T-cell (primary cell): ENCODE results near the gene PDXK. TPM values are rescaled to one million over a fixed set of nuclear protein-coding genes. Genes with fewer than 3 reads are reported as not detected.

Source experiments
- ATAC-seq, 4 experiments: fragments of 200-7000 bp in 3 of 4; fragments of 150-1000 bp in 1 of 4; cut with Tn5 transposase; replicated peaks in 1 of 4; 1 replicate in 3 of 4; 2 replicates in 1 of 4; pipeline ENCODE4 v1.10.0; 2021; ENCODE audit warnings: moderate library complexity in 3 of 4, mild to moderate bottlenecking in 2 of 4, moderate number of reproducible peaks in 1 of 4
- CTCF ChIA-PET, 2 donors: fragments of 300-600 bp; sonication (Branson Sonifier 250); formaldehyde crosslinking; loops; one replicate each; lab custom pipeline; 2022; ENCODE audit warnings: antibody characterized with exemption in 2 of 2; lab: Charles Lee
- POLR2A ChIA-PET, 2 donors: fragments of 300-600 bp; sonication (Branson Sonifier 250); formaldehyde crosslinking; loops; one replicate each; lab custom pipeline; 2022; ENCODE audit warnings: antibody characterized with exemption in 2 of 2; lab: Charles Lee
- DNase-seq, 35 experiments: peaks; one replicate each; pipeline versions ENCODE4 v3.0.0 to v3.0.0-alpha.2; 2013 to 2023
- H3K27ac ChIP-seq: one replicate; pipeline ENCODE4 v1.5.1; 2013; ENCODE audit warnings: low read length
- H3K27me3 ChIP-seq, 2 experiments: replicated peaks in 1 of 2; 1 replicate in 1 of 2; 2 replicates in 1 of 2; pipeline versions ENCODE4 v1.6.1 to v1.7.0; 2013; ENCODE audit warnings: low read length in 1 of 2, mixed read lengths in 1 of 2; ENCODE audit not compliant: control insufficient read depth in 2 of 2, insufficient read depth in 2 of 2; ENCODE audit errors: extremely low read depth in 1 of 2
- H3K36me3 ChIP-seq, 2 donors: 1 replicate in 1 of 2; 2 replicates in 1 of 2; pipeline versions ENCODE4 v1.6.1 to v1.7.0; 2013; ENCODE audit warnings: low read length in 1 of 2; ENCODE audit not compliant: control insufficient read depth in 2 of 2, insufficient read depth in 1 of 2; ENCODE audit errors: extremely low read depth in 1 of 2
- H3K4me1 ChIP-seq, 2 experiments: 1 replicate in 1 of 2; 2 replicates in 1 of 2; pipeline versions ENCODE4 v1.6.1 to v1.7.0; 2013; ENCODE audit warnings: low read length in 2 of 2, mixed read lengths in 1 of 2; ENCODE audit not compliant: insufficient read depth in 2 of 2, control insufficient read depth in 1 of 2; ENCODE audit errors: extremely low read depth in 1 of 2
- H3K4me3 ChIP-seq, 2 donors: 1 replicate in 1 of 2; 2 replicates in 1 of 2; pipeline versions ENCODE4 v1.5.1 to v1.7.0; 2013; ENCODE audit warnings: mild to moderate bottlenecking in 2 of 2, low read length in 1 of 2, moderate library complexity in 1 of 2; ENCODE audit not compliant: control insufficient read depth in 1 of 2; ENCODE audit errors: extremely low read depth in 1 of 2
- H3K9me3 ChIP-seq: 2 replicates; pipeline ENCODE4 v1.7.0; 2013
- H3K27ac Mint-ChIP-seq, 2 donors: one replicate each; pipeline ENCODE4 v1.8.0; 2020 to 2021; ENCODE audit warnings: mild to moderate bottlenecking in 2 of 2, mixed read lengths in 2 of 2
- H3K27me3 Mint-ChIP-seq, 2 donors: one replicate each; pipeline ENCODE4 v1.8.0; 2021 to 2022; ENCODE audit warnings: mixed read lengths in 2 of 2
- H3K36me3 Mint-ChIP-seq: one replicate; pipeline ENCODE4 v1.8.0; 2021; ENCODE audit warnings: mixed read lengths
- H3K4me1 Mint-ChIP-seq, 3 donors: one replicate each; pipeline ENCODE4 v1.8.0; 2020 to 2022; ENCODE audit warnings: mixed read lengths in 3 of 3, mild to moderate bottlenecking in 1 of 3
- H3K4me3 Mint-ChIP-seq, 3 donors: one replicate each; pipeline ENCODE4 v1.8.0; 2020 to 2022; ENCODE audit warnings: mild to moderate bottlenecking in 3 of 3, mixed read lengths in 3 of 3, moderate library complexity in 3 of 3
- H3K9me3 Mint-ChIP-seq, 3 donors: one replicate each; pipeline ENCODE4 v1.8.0; 2020 to 2022; ENCODE audit warnings: mixed read lengths in 3 of 3
- WGBS: methylation state at CpG from one replicate; pipeline ENCODE4 v1.1.5; 2013; ENCODE audit warnings: missing lambda C conversion rate; ENCODE audit not compliant: insufficient coverage; 5-methylcytosine and 5-hydroxymethylcytosine counted together
- total RNA-seq, 35 experiments: library from RNA in 6 of 35; stranded (reverse) in 6 of 35; fragments of 120-200 nt in 1 of 35; gene quantifications; one replicate each; pipeline versions ENCODE4 v1.2.1 to v1.2.4 and lab custom pipeline; 2013 to 2026

PDXK gene
- total RNA-seq, 5 donors from 2014 or later (not counting 1 experiment from before 2014, with no cell fraction given): 70.8 to 100 (median 80.2) TPM

GRCh38 chr21:43728467-43729390 is 9.8 kb downstream of the PDXK start:
- no peaks in the 10 kb centered on the region for H3K9me3 Mint-ChIP-seq
- peaks cover 17 to 81% of the 10 kb centered on the region in 2 experiments for H3K4me1 ChIP-seq

GRCh38 chr21:43731476-43731875 is 12.5 kb downstream of the PDXK start:
- 96% methylated on average over 3 of the region's 6 CpGs for WGBS
- peaks cover 19 to 89% of the 10 kb centered on the region in 2 experiments for H3K4me1 ChIP-seq
- peak overlapping the region in 1 of 2 donors; percentile 53 for H3K27ac Mint-ChIP-seq
- H3K27ac ChIP-seq: peak overlapping the region; percentile 19
- H3K4me3 Mint-ChIP-seq: no peak overlapping the region
- no peaks in the 10 kb centered on the region for H3K27me3 Mint-ChIP-seq
- no peak overlapping the region for H3K4me3 ChIP-seq
- H3K4me1 Mint-ChIP-seq: peaks cover 53 to 71% (median 59%) of the 10 kb centered on the region in 3 donors
- ATAC-seq: no peak
- no peaks in the 10 kb centered on the region for H3K36me3 ChIP-seq
- ChIA-PET POLR2A (no interaction called here), CTCF (no interaction called here)
- DNase-seq: no peak
- no peaks in the 10 kb centered on the region for H3K9me3 Mint-ChIP-seq
- no peaks in the 10 kb centered on the region for H3K36me3 Mint-ChIP-seq
- no peaks in the 10 kb centered on the region for H3K27me3 ChIP-seq
- no peaks in the 10 kb centered on the region for H3K9me3 ChIP-seq

More at GRCh38 chr21:43728467-43729390, 9.8 kb downstream of the PDXK start:
- Histone ChIP-seq H3K4me3 (peak overlapping the region; percentile 55 to 77), H3K36me3 (peaks cover 0 to 10% of the 10 kb centered on the region in 2 donors), H3K27me3 (no peaks in the 10 kb centered on the region), H3K9me3 (no peaks in the 10 kb centered on the region), H3K27ac (peak overlapping the region; percentile 80)
- Mint-ChIP-seq H3K4me3 (peak overlapping the region; percentile 75 to 88 (median 81)), H3K36me3 (no peaks in the 10 kb centered on the region), H3K27me3 (no peaks in the 10 kb centered on the region), H3K27ac (peak overlapping the region; percentile 39 to 84), H3K4me1 (peaks cover 53 to 70% (median 58%) of the 10 kb centered on the region in 3 donors)
- POLR2A ChIA-PET: interaction anchor here in 1 of 2 donors (0.6 kb wide), 1 partner anchor 1509 kb away, joined by 3 read pairs; no protein-coding TSS in a partner anchor
- 18% methylated on average over 48 of the region's 59 CpGs for WGBS
- ATAC-seq (peak; percentile 81 to 89 (median 88)), DNase-seq (peak; percentile 36 to 90 (median 65))
- CTCF ChIA-PET: interaction anchor here in 1 of 2 donors (0.6 kb wide), 1 partner anchor 9 kb away, joined by 3 read pairs; no protein-coding TSS in a partner anchor

- Histone ChIP-seq H3K27ac (peak overlapping the region; percentile 75), H3K36me3 (peaks cover 0 to 2% of the 10 kb centered on the region in 2 donors), H3K4me1 (peaks cover 16 to 83% of the 10 kb centered on the region in 2 experiments), H3K27me3 (no peaks in the 10 kb centered on the region), H3K4me3 (no peak overlapping the region), H3K9me3 (no peaks in the 10 kb centered on the region)
- ChIA-PET POLR2A (no interaction called here), CTCF (no interaction called here)
- Mint-ChIP-seq H3K36me3 (no peaks in the 10 kb centered on the region), H3K4me3 (no peak overlapping the region), H3K4me1 (peaks cover 47 to 64% (median 53%) of the 10 kb centered on the region in 3 donors), H3K27me3 (no peaks in the 10 kb centered on the region), H3K27ac (peak overlapping the region in 1 of 2 donors; percentile 53), H3K9me3 (no peaks in the 10 kb centered on the region)
- ATAC-seq (no peak), DNase-seq (no peak)
- 94% methylated on average over 14 of the region's 23 CpGs for WGBS
Measured at GRCh38 chr21:43731891-43732711, 13.2 kb downstream of the PDXK start.

- Mint-ChIP-seq H3K4me3 (peak overlapping the region in 1 of 3 donors; percentile 13), H3K27me3 (no peaks in the 10 kb centered on the region), H3K36me3 (no peaks in the 10 kb centered on the region), H3K27ac (peak overlapping the region in 1 of 2 donors; percentile 90), H3K4me1 (peaks cover 37 to 55% (median 44%) of the 10 kb centered on the region in 3 donors), H3K9me3 (no peaks in the 10 kb centered on the region)
- 38% methylated on average over 4 of the region's 10 CpGs for WGBS
- peak overlapping the region in 1 of 2 donors; percentile 45 for H3K4me3 ChIP-seq
- H3K4me1 ChIP-seq: peaks cover 7 to 73% of the 10 kb centered on the region in 2 experiments
- no peaks in the 10 kb centered on the region for H3K9me3 ChIP-seq
- DNase-seq (peak in 8 of 35 experiments; percentile 22 to 74 (median 44)), ATAC-seq (peak in 1 of 4 experiments; percentile 36)
- H3K27me3 ChIP-seq: no peaks in the 10 kb centered on the region
- ChIA-PET CTCF (no interaction called here), POLR2A (no interaction called here)
- peaks cover 4 to 9% of the 10 kb centered on the region in 2 donors for H3K36me3 ChIP-seq
- H3K27ac ChIP-seq: peak overlapping the region; percentile 87
Measured at GRCh38 chr21:43733060-43733459, 14.1 kb downstream of the PDXK start.

GRCh38 chr21:43733529-43734071 is 14.7 kb downstream of the PDXK start:
- Histone ChIP-seq H3K27ac (peak overlapping the region; percentile 87), H3K27me3 (no peaks in the 10 kb centered on the region), H3K9me3 (no peaks in the 10 kb centered on the region), H3K36me3 (peaks cover 5 to 9% of the 10 kb centered on the region in 2 donors), H3K4me1 (peaks cover 3 to 68% of the 10 kb centered on the region in 2 experiments), H3K4me3 (peak overlapping the region in 1 of 2 donors; percentile 45)
- peaks cover 32 to 49% (median 38%) of the 10 kb centered on the region in 3 donors for H3K4me1 Mint-ChIP-seq
- DNase-seq: peak in 5 of 35 experiments; percentile 13 to 59 (median 41)
- H3K4me3 Mint-ChIP-seq: peak overlapping the region in 1 of 3 donors; percentile 31
- POLR2A ChIA-PET: no interaction called here
- H3K9me3 Mint-ChIP-seq: no peaks in the 10 kb centered on the region
- CTCF ChIA-PET: no interaction called here
- H3K36me3 Mint-ChIP-seq: peaks cover 3% of the 10 kb centered on the region
- H3K27ac Mint-ChIP-seq: peak overlapping the region; percentile 74 to 90
- 40% methylated on average over 9 of the region's 15 CpGs for WGBS
- H3K27me3 Mint-ChIP-seq: no peaks in the 10 kb centered on the region
- ATAC-seq: peak in 1 of 4 experiments; percentile 39
